Mesendoderm (in vitro differentiated cells): Measurements from ENCODE around the gene ZNF263.
A peak's percentile ranks its signal among the peaks of the same experiment; 100 is the strongest.

Experiments used
- DNase-seq: peaks from one replicate; pipeline ENCODE4 v3.0.0; 2013
- H2AK5ac ChIP-seq: 2 replicates; pipeline ENCODE4 v1.6.1; 2013; ENCODE audit warnings: low read length, inconsistent platforms
- H2BK120ac ChIP-seq: 2 replicates; pipeline ENCODE4 v1.6.1; 2013; ENCODE audit warnings: low read depth, mild to moderate bottlenecking, low read length, moderate library complexity, mixed read lengths
- H2BK15ac ChIP-seq: replicated peaks from 2 replicates; pipeline ENCODE4 v1.6.1; 2013; ENCODE audit warnings: low read depth, mild to moderate bottlenecking, moderate library complexity
- H2BK5ac ChIP-seq: 2 replicates; pipeline ENCODE4 v1.6.1; 2013; ENCODE audit warnings: low read length, inconsistent platforms
- H3K18ac ChIP-seq: 2 replicates; pipeline ENCODE4 v1.6.1; 2013; ENCODE audit warnings: mild to moderate bottlenecking, low read length, mixed read lengths
- H3K23ac ChIP-seq: one replicate; pipeline ENCODE4 v1.6.1; 2013; ENCODE audit warnings: low read length
- H3K27ac ChIP-seq: 2 replicates; pipeline ENCODE4 v1.5.1; 2013; ENCODE audit warnings: low read depth, mild to moderate bottlenecking, inconsistent platforms, low read length, moderate library complexity
- H3K27me3 ChIP-seq: 2 replicates; pipeline ENCODE4 v1.6.1; 2013; ENCODE audit warnings: low read length, control low read depth, mild to moderate bottlenecking, inconsistent platforms; ENCODE audit not compliant: insufficient read depth, poor library complexity
- H3K36me3 ChIP-seq: 2 replicates; pipeline ENCODE4 v1.6.1; 2013; ENCODE audit warnings: low read length, inconsistent platforms; ENCODE audit not compliant: control insufficient read depth, insufficient read depth
- H3K4ac ChIP-seq: one replicate; pipeline ENCODE4 v1.6.1; 2013; ENCODE audit warnings: low read depth, mild to moderate bottlenecking, low read length, moderate library complexity
- H3K4me1 ChIP-seq: 2 replicates; pipeline ENCODE4 v1.6.1; 2013; ENCODE audit warnings: low read depth, low read length, inconsistent platforms; ENCODE audit not compliant: control insufficient read depth
- H3K4me2 ChIP-seq: 2 replicates; pipeline ENCODE4 v1.6.1; 2013; ENCODE audit warnings: low read length
- H3K4me3 ChIP-seq: 2 replicates; pipeline ENCODE4 v1.5.1; 2013; ENCODE audit warnings: mild to moderate bottlenecking, low read length
- H3K56ac ChIP-seq: one replicate; pipeline ENCODE4 v1.6.1; 2013; ENCODE audit warnings: low read length
- H3K79me1 ChIP-seq: 2 replicates; pipeline ENCODE4 v1.6.1; 2013; ENCODE audit warnings: low read length, inconsistent platforms
- H3K79me2 ChIP-seq: 2 replicates; pipeline ENCODE4 v1.6.1; 2013; ENCODE audit warnings: mild to moderate bottlenecking, low read length; ENCODE audit not compliant: control insufficient read depth, insufficient read depth
- H3K9ac ChIP-seq: 2 replicates; pipeline ENCODE4 v1.6.1; 2013; ENCODE audit warnings: low read length, inconsistent platforms
- H4K5ac ChIP-seq: one replicate; pipeline ENCODE4 v1.6.1; 2013; ENCODE audit warnings: low read length
- H4K8ac ChIP-seq: one replicate; pipeline ENCODE4 v1.6.1; 2013; ENCODE audit warnings: low read depth, mild to moderate bottlenecking, control low read depth, low read length, moderate library complexity
- WGBS: extraction: QIAGEN DNeasy Blood & Tissue Kit; methylation state at CpG from one replicate; pipeline ENCODE4 v1.1.7; 2013; ENCODE audit warnings: low lambda C conversion rate, missing lambda C conversion rate; ENCODE audit not compliant: insufficient coverage; ENCODE audit errors: extremely low coverage; 5-methylcytosine and 5-hydroxymethylcytosine counted together

The ZNF263 gene

DNA sequence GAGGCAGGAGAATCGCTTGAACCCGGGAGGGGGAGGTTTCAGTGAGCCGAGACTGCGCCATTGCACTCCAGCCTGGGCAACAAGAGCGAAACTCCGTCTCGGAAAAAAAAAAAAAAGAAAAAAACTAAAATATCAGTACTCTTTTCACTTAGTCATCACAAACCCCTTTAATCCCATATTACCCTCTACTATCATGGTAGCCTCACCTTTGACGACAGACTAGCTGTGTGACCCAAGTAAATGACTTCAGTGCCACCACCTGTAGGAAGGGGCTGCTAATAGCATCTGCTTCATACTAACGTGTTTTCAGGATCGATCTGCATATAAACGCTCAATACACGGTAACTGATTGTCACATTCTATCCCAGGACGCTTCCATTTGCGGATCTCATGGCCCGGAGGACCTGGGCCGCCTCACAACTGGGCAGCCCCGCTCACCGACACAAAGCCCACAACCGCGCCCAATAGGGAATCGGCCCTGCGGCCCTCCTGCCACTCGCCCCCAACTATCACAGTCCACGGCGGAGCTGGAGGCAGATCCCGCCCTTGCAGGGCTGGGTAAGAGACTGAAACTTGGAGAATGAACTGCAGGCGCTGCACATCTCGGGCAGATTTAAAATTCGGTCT, 1.1 kb upstream of the ZNF263 start:
- Histone ChIP-seq H2AK5ac (no peak overlapping the region), H4K8ac (no peak overlapping the region), H2BK120ac (no peak overlapping the region), H3K79me2 (peaks cover 33% of the 10 kb centered on the region), H3K27me3 (no peaks in the 10 kb centered on the region), H3K79me1 (peaks cover 26% of the 10 kb centered on the region), H3K4me3 (peak overlapping the region; percentile 77), H4K5ac (no peak overlapping the region), H3K4me1 (peaks cover 4% of the 10 kb centered on the region), H3K9ac (peak overlapping the region; percentile 89), H2BK5ac (no peak overlapping the region), H2BK15ac (no peak overlapping the region), H3K23ac (no peak overlapping the region), H3K36me3 (peaks cover 3% of the 10 kb centered on the region), H3K18ac (peak overlapping the region; percentile 34), H3K4ac (peak overlapping the region; percentile 70), H3K27ac (peak overlapping the region; percentile 92), H3K4me2 (peak overlapping the region; percentile 78), H3K56ac (peak overlapping the region; percentile 87)
- no CpG with 5 or more reads among the region's 29 CpGs for WGBS
- peak; percentile 87 for DNase-seq

DNA sequence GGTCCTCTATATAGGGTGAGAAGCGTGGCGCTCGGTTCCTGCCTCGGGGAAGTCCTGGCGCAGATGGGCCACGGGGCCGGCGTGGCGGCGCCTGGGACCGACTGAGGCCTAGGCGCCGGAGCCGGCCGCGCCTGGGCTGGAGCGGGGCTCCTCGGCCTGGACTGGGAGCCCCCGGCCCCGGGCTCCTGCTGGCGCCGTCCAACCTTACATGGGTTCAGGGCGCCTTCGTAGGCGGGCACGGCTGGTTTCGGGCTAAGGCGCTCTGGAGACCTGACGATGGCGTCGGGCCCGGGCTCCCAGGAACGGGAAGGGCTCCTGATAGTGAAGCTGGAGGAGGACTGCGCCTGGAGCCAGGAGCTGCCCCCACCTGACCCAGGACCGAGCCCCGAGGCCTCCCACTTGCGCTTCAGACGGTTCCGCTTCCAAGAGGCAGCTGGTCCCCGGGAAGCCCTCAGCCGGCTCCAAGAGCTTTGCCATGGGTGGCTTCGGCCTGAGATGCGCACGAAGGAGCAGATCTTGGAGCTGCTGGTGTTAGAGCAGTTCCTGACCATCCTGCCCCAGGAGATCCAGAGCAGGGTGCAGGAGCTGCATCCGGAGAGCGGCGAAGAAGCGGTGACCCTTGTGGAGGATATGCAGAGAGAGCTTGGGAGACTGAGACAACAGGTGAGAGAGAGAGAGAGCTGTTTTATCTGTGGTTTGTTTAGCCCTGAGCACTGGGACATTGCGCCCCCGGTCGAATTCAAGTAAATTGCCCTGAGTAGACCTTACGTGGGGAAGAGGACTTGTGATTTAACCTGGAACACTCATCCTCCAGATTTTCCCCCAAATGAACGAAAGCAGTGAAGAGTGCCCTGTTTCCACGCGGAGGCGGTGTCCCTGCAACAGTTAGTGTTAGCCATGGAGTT, 504 bp downstream of the ZNF263 start:
- peak; percentile 42 for DNase-seq
- no CpG with 5 or more reads among the region's 56 CpGs for WGBS
- H2BK15ac ChIP-seq, result no peak overlapping the region

DNA sequence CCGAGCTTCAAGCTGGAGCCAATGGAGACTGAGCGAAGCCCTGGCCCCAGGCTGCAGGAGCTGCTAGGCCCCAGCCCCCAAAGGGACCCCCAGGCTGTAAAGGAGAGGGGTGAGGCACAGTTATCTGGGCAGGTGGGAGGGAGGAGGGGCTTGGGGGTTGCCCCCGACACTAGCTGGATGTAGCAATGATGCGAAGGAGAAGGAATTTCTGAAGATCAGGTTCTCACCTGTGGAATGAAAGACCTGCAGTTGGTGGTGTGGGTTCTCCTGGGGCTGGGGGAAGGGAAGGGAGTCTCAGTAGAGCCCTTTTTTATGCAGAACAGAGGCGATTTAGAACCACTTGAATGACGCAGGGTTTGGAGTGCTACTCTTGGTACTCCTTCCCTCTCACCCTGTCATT, 1.8 kb downstream of the ZNF263 start:
- Histone ChIP-seq H3K27me3 (no peaks in the 10 kb centered on the region), H2BK120ac (no peak overlapping the region), H3K79me1 (peaks cover 28% of the 10 kb centered on the region), H4K5ac (no peak overlapping the region), H3K23ac (peak overlapping the region; percentile 6), H4K8ac (no peak overlapping the region), H3K27ac (no peak overlapping the region), H2AK5ac (no peak overlapping the region), H3K4me2 (peak overlapping the region; percentile 93), H3K4me1 (peaks cover 4% of the 10 kb centered on the region), H2BK5ac (no peak overlapping the region), H3K9ac (peak overlapping the region; percentile 89), H3K4ac (no peak overlapping the region), H3K56ac (no peak overlapping the region), H3K79me2 (peaks cover 33% of the 10 kb centered on the region), H3K4me3 (no peak overlapping the region), H2BK15ac (no peak overlapping the region), H3K36me3 (peaks cover 16% of the 10 kb centered on the region), H3K18ac (no peak overlapping the region)
- DNase-seq, result peak; percentile 51
- WGBS, result no CpG with 5 or more reads among the region's 6 CpGs

More for the DNA sequence above, 504 bp downstream of the ZNF263 start:
- Histone ChIP-seq H4K5ac (no peak overlapping the region), H2AK5ac (no peak overlapping the region), H3K18ac (no peak overlapping the region), H3K79me2 (peaks cover 33% of the 10 kb centered on the region), H3K9ac (peak overlapping the region; percentile 89), H2BK120ac (no peak overlapping the region), H3K27ac (peak overlapping the region; percentile 65), H3K4me2 (peak overlapping the region; percentile 93), H3K4ac (no peak overlapping the region), H3K27me3 (no peaks in the 10 kb centered on the region), H3K4me3 (peak overlapping the region; percentile 52), H3K23ac (no peak overlapping the region), H3K4me1 (peaks cover 4% of the 10 kb centered on the region), H3K79me1 (peaks cover 28% of the 10 kb centered on the region), H3K36me3 (peaks cover 4% of the 10 kb centered on the region), H3K56ac (peak overlapping the region; percentile 97), H4K8ac (no peak overlapping the region), H2BK5ac (no peak overlapping the region)

DNA sequence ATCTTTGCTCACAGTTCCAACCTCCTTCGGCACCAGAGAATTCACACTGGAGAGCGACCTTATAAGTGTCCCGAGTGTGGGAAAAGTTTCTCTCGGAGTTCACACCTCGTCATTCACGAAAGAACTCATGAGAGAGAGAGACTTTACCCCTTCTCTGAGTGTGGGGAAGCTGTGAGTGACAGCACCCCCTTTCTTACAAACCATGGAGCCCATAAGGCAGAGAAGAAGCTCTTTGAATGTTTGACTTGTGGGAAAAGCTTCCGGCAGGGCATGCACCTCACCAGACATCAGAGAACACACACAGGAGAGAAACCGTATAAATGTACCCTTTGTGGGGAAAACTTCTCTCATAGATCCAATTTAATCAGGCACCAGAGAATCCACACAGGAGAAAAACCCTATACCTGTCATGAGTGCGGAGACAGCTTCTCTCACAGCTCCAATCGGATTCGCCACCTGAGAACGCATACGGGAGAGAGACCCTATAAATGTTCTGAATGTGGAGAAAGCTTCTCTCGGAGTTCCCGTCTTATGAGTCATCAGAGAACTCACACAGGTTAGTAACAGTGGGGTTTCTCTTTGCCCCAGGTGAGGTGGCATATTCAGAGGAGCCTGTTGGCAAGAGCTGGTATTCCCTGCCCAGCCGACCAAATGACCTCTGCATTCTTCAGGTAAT, 6.8 kb downstream of the ZNF263 start:
- peak overlapping the region; percentile 46 for H3K4me3 ChIP-seq
- H3K4me2 ChIP-seq, result no peak overlapping the region
- peaks cover 27% of the 10 kb centered on the region for H3K36me3 ChIP-seq
- no peak overlapping the region for H4K5ac ChIP-seq
- H3K18ac ChIP-seq, result no peak overlapping the region
- WGBS, result no CpG with 5 or more reads among the region's 16 CpGs
- H3K79me1 ChIP-seq, result peaks cover 24% of the 10 kb centered on the region
- H3K27me3 ChIP-seq, result no peaks in the 10 kb centered on the region
- H3K79me2 ChIP-seq, result peaks cover 16% of the 10 kb centered on the region
- no peak overlapping the region for H4K8ac ChIP-seq
- no peak overlapping the region for H3K4ac ChIP-seq
- H2BK120ac ChIP-seq, result no peak overlapping the region
- no peak overlapping the region for H3K9ac ChIP-seq
- peak; percentile 23 for DNase-seq
- no peak overlapping the region for H2BK15ac ChIP-seq
- no peaks in the 10 kb centered on the region for H3K4me1 ChIP-seq
- no peak overlapping the region for H3K27ac ChIP-seq
- H3K56ac ChIP-seq, result no peak overlapping the region
- H2BK5ac ChIP-seq, result no peak overlapping the region
- H3K23ac ChIP-seq, result no peak overlapping the region
- no peak overlapping the region for H2AK5ac ChIP-seq

DNA sequence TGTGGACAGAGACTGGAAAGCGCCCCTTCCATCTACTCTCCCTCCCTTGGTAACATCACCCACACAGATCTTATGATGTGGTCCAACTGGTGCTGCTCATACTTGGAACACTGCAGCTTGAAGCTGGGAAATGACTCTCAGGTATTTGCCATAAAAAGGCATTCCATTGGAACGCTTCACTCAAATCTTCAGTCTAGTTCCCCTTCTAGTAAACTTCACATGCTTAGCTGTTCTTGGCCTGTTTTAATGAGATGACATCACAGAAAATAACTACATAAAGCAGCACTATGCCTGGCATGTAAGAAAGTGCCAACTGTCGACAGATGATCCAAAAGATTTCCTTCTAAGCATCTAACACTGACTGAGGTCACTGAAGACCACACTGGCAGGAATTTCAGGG, 9.3 kb downstream of the ZNF263 start:
- no peak overlapping the region for H3K27ac ChIP-seq
- H3K56ac ChIP-seq, result no peak overlapping the region
- no peak overlapping the region for H3K18ac ChIP-seq
- H3K4me1 ChIP-seq, result no peaks in the 10 kb centered on the region
- no peak overlapping the region for H2AK5ac ChIP-seq
- DNase-seq, result no peak
- H3K27me3 ChIP-seq, result no peaks in the 10 kb centered on the region
- H3K79me2 ChIP-seq, result no peaks in the 10 kb centered on the region
- H3K9ac ChIP-seq, result no peak overlapping the region
- peaks cover 24% of the 10 kb centered on the region for H3K36me3 ChIP-seq
- H4K8ac ChIP-seq, result no peak overlapping the region
- H3K4ac ChIP-seq, result no peak overlapping the region
- H3K4me3 ChIP-seq, result no peak overlapping the region
- whole genome bisulfite sequencing, result no CpG with 5 or more reads among the region's 3 CpGs
- H3K4me2 ChIP-seq, result no peak overlapping the region
- H3K23ac ChIP-seq, result no peak overlapping the region
- H4K5ac ChIP-seq, result no peak overlapping the region
- peaks cover 10% of the 10 kb centered on the region for H3K79me1 ChIP-seq
- no peak overlapping the region for H2BK15ac ChIP-seq
- H2BK5ac ChIP-seq, result no peak overlapping the region
- no peak overlapping the region for H2BK120ac ChIP-seq
